Measurements from ENCODE around the gene CCNB3. TPM values are rescaled to one million over a fixed set of nuclear protein-coding genes. Genes with fewer than 3 reads are reported as not detected.

The CCNB3 gene
- total RNA-seq, 4 donors from 2014 or later: 0.54 to 1.0 (median 0.74) TPM

- H3K36me3 ChIP-seq: no peaks in the 10 kb centered on the region
- intact Hi-C loops (cut with DNase I): no loop called here
- peak overlapping the region in 1 of 3 donors; percentile 30 for H3K27ac ChIP-seq
- H3K27me3 ChIP-seq: no peaks in the 10 kb centered on the region
- no peaks in the 10 kb centered on the region for H3K9me3 ChIP-seq
- peaks cover 3 to 11% of the 10 kb centered on the region in 2 donors for H3K4me1 ChIP-seq
- no peak overlapping the region for H3K4me3 ChIP-seq (replicated peaks in 1 of 3)
- peak; percentile 79 to 81 for DNase-seq
- WGBS, 2 donors: 17 to 25% methylated on average over 4 to 6 of the region's 6 CpGs
- TF ChIP-seq, protein P1, sequence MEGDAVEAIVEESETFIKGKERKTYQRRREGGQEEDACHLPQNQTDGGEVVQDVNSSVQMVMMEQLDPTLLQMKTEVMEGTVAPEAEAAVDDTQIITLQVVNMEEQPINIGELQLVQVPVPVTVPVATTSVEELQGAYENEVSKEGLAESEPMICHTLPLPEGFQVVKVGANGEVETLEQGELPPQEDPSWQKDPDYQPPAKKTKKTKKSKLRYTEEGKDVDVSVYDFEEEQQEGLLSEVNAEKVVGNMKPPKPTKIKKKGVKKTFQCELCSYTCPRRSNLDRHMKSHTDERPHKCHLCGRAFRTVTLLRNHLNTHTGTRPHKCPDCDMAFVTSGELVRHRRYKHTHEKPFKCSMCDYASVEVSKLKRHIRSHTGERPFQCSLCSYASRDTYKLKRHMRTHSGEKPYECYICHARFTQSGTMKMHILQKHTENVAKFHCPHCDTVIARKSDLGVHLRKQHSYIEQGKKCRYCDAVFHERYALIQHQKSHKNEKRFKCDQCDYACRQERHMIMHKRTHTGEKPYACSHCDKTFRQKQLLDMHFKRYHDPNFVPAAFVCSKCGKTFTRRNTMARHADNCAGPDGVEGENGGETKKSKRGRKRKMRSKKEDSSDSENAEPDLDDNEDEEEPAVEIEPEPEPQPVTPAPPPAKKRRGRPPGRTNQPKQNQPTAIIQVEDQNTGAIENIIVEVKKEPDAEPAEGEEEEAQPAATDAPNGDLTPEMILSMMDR (IDR thresholded peaks at IDR 0.05): no peak
- TF ChIP-seq POLR2A (IDR thresholded peaks at IDR 0.05): no peak
Measured at GRCh38 chrX:50333308-50333707, 128.7 kb downstream of the CCNB3 start.

GRCh38 chrX:50343917-50344316, 139.4 kb downstream of the CCNB3 start:
- DNase-seq: no peak
- H3K4me1 ChIP-seq: no peaks in the 10 kb centered on the region
- no peak overlapping the region for H3K27ac ChIP-seq
- intact Hi-C loops (cut with DNase I): no loop called here
- H3K36me3 ChIP-seq: no peaks in the 10 kb centered on the region
- no peaks in the 10 kb centered on the region for H3K9me3 ChIP-seq
- H3K4me3 ChIP-seq (replicated peaks in 1 of 3): no peak overlapping the region
- H3K27me3 ChIP-seq: no peaks in the 10 kb centered on the region
- no peak for TF ChIP-seq POLR2A (IDR thresholded peaks at IDR 0.05)

GRCh38 chrX:50372966-50373365, 168.4 kb downstream of the CCNB3 start:
- no peak for DNase-seq
- H3K4me1 ChIP-seq: no peaks in the 10 kb centered on the region
- H3K36me3 ChIP-seq: no peaks in the 10 kb centered on the region
- H3K4me3 ChIP-seq (replicated peaks in 1 of 3): no peak overlapping the region
- 78 to 88% methylated on average over 4 of the region's 4 CpGs for WGBS, 2 donors
- no peaks in the 10 kb centered on the region for H3K27me3 ChIP-seq
- no peak for TF ChIP-seq POLR2A (IDR thresholded peaks at IDR 0.05)
- TF ChIP-seq, protein P1 (IDR thresholded peaks at IDR 0.05): no peak
- intact Hi-C loops (cut with DNase I): no loop called here
- no peaks in the 10 kb centered on the region for H3K9me3 ChIP-seq
- H3K27ac ChIP-seq: no peak overlapping the region

DNA sequence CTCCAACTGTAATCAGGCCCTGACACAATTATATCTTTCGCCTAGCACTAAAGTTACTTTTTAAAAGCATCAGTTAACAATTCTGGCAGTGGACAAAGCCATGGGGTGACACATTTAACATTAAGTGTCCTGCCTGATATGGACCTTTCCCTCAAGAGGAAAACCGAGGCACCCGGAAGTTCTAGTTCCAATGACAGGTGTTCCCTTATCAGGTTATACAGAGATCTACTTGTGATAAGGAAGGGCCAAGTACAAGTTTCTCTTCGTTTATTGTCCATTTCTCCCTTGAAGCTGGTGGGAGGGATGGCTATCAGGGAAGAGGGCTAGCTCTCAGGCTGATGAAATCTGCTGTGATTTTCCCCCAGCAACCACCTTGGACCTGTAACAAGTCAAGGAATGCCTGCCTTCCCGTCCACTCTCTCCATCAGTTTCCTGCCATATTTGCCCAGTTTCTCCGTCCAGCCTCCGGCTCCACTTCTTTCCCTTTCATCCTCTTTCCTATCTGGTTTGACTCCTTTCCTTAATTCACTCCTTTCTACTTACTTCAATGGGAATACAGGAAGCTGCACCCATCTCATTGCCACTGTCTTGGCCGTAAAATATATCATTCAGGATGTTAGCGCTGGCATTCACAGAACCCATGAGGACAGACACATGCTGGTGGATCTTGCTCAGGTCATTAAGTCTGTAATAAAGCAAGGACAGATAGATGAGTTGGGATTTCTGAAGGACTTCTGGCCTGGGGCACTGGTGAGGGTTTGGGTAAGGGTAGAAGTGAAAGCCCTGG, 171.1 kb downstream of the CCNB3 start:
- intact Hi-C loops (cut with DNase I): no loop called here
- no peaks in the 10 kb centered on the region for H3K9me3 ChIP-seq
- H3K27ac ChIP-seq: no peak overlapping the region
- no peak for TF ChIP-seq POLR2A (IDR thresholded peaks at IDR 0.05)
- TF ChIP-seq, protein P1 (IDR thresholded peaks at IDR 0.05): no peak
- no peaks in the 10 kb centered on the region for H3K36me3 ChIP-seq
- H3K27me3 ChIP-seq: no peaks in the 10 kb centered on the region
- 94 to 95% methylated on average over 8 to 9 of the region's 9 CpGs for WGBS, 2 donors
- no peaks in the 10 kb centered on the region for H3K4me1 ChIP-seq
- no peak overlapping the region for H3K4me3 ChIP-seq (replicated peaks in 1 of 3)
- DNase-seq: no peak

DNA sequence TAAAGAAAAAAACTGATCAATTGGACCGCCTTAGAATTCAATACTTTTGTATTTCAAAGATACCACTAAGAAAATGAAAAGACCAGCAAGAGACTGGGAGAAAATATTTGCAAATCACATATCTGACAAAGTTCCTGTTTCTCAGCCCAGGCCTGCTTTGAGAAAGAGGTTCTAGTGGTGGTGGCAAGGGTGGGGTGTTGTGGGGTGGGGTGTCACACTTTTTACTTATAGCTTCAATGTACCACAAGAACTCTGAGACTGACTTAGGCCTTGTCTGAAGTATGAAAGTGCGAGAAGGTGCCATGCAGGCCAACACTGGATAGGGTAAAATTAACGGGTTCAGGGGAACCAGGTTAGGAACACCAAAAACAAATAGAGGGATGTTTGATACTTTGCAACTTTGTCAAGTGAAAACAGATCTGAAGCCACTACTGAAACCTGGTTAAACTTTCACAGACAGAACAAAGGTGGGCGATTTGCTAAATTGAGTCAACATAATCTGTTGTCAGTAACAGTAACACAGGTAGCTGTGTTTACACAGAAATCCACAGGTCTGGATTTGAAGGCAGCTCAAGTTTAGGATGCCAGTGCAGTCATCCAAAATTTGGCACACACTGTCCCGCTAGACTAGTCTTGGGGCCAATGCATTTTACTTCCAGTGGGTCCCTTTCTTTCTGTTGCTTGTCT, 177.3 kb downstream of the CCNB3 start:
- WGBS, 2 donors: 88 to 94% methylated on average over 4 to 5 of the region's 5 CpGs
- Histone ChIP-seq H3K9me3 (no peaks in the 10 kb centered on the region), H3K27me3 (no peaks in the 10 kb centered on the region), H3K4me1 (no peaks in the 10 kb centered on the region), H3K27ac (no peak overlapping the region), H3K36me3 (no peaks in the 10 kb centered on the region), H3K4me3 (replicated peaks in 1 of 3) (no peak overlapping the region)
- intact Hi-C loops (cut with DNase I): no loop called here
- TF ChIP-seq, protein P1 (IDR thresholded peaks at IDR 0.05): no peak
- no peak for TF ChIP-seq POLR2A (IDR thresholded peaks at IDR 0.05)
- no peak for DNase-seq

Data from thyroid gland (tissue), 4 donors.